ENCODE measurements around the gene DIP2A.

DIP2A gene

GRCh38 chr21:46552865-46553379 is 94.2 kb downstream of the DIP2A start:
- Histone ChIP-seq H3K36me3 (ENCODE audit: control insufficient read depth in 1 of 2, insufficient read depth in 2 of 2, low read length in 2 of 2) (peaks cover 28 to 74% of the 10 kb centered on the region in 2 donors), H3K9me3 (ENCODE audit: control insufficient read depth in 1 of 2, low read length in 2 of 2) (no peaks in the 10 kb centered on the region), H3K27me3 (ENCODE audit: control insufficient read depth in 1 of 2, insufficient read depth in 2 of 2, low read length in 2 of 2) (no peaks in the 10 kb centered on the region), H3K4me3 (ENCODE audit: low read depth in 1 of 2, low read length in 2 of 2) (no peak overlapping the region), H3K4me1 (ENCODE audit: control insufficient read depth in 1 of 2, insufficient read depth in 2 of 2, low read length in 2 of 2) (peaks cover 3 to 11% of the 10 kb centered on the region in 2 donors), H3K27ac (ENCODE audit: low read depth, low read length) (no peak overlapping the region), H3K9ac (ENCODE audit: low read depth in 1 of 2, low read length in 2 of 2) (peak overlapping the region in 1 of 2 donors; percentile 1)

DNA sequence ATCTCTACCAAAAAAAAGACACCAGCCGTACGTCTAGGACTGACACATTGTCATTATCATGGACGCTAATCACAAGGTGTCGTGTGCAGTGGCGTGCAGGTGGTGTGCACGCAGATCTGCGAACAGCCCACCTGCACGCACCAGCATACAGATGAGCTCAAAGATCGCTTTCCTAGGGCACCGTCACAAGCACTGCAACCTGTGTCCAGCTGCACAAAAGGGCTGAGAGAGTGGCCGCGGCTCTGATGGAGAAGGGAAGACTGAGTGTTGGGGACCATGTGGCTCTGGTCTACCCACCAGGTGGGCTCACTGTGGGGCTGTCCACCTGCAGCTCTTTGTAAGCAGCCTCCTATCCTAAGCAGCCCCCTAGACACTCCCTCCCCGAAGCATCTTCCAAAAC is 95.3 kb downstream of the DIP2A start:
- Histone ChIP-seq H3K27me3 (ENCODE audit: control insufficient read depth in 1 of 2, insufficient read depth in 2 of 2, low read length in 2 of 2) (no peaks in the 10 kb centered on the region), H3K4me1 (ENCODE audit: control insufficient read depth in 1 of 2, insufficient read depth in 2 of 2, low read length in 2 of 2) (peaks cover 3 to 11% of the 10 kb centered on the region in 2 donors), H3K9me3 (ENCODE audit: control insufficient read depth in 1 of 2, low read length in 2 of 2) (no peaks in the 10 kb centered on the region), H3K27ac (ENCODE audit: low read depth, low read length) (no peak overlapping the region), H3K9ac (ENCODE audit: low read depth in 1 of 2, low read length in 2 of 2) (no peak overlapping the region), H3K36me3 (ENCODE audit: control insufficient read depth in 1 of 2, insufficient read depth in 2 of 2, low read length in 2 of 2) (peaks cover 27 to 66% of the 10 kb centered on the region in 2 donors), H3K4me3 (ENCODE audit: low read depth in 1 of 2, low read length in 2 of 2) (no peak overlapping the region)

- Histone ChIP-seq H3K9me3 (ENCODE audit: control insufficient read depth in 1 of 2, low read length in 2 of 2) (no peaks in the 10 kb centered on the region), H3K27ac (ENCODE audit: low read depth, low read length) (no peak overlapping the region), H3K27me3 (ENCODE audit: control insufficient read depth in 1 of 2, insufficient read depth in 2 of 2, low read length in 2 of 2) (no peaks in the 10 kb centered on the region), H3K4me1 (ENCODE audit: control insufficient read depth in 1 of 2, insufficient read depth in 2 of 2, low read length in 2 of 2) (peaks cover 3 to 11% of the 10 kb centered on the region in 2 donors), H3K36me3 (ENCODE audit: control insufficient read depth in 1 of 2, insufficient read depth in 2 of 2, low read length in 2 of 2) (peaks cover 27 to 66% of the 10 kb centered on the region in 2 donors), H3K4me3 (ENCODE audit: low read depth in 1 of 2, low read length in 2 of 2) (no peak overlapping the region), H3K9ac (ENCODE audit: low read depth in 1 of 2, low read length in 2 of 2) (no peak overlapping the region)
Observed at GRCh38 chr21:46554431-46555224, 95.9 kb downstream of the DIP2A start.

- H3K27me3 ChIP-seq (ENCODE audit: control insufficient read depth in 1 of 2, insufficient read depth in 2 of 2, low read length in 2 of 2), result no peaks in the 10 kb centered on the region
- H3K27ac ChIP-seq (ENCODE audit: low read depth, low read length), result no peak overlapping the region
- H3K4me1 ChIP-seq (ENCODE audit: control insufficient read depth in 1 of 2, insufficient read depth in 2 of 2, low read length in 2 of 2), result peaks cover 3 to 10% of the 10 kb centered on the region in 2 donors
- H3K9ac ChIP-seq (ENCODE audit: low read depth in 1 of 2, low read length in 2 of 2), result no peak overlapping the region
- no peaks in the 10 kb centered on the region for H3K9me3 ChIP-seq (ENCODE audit: control insufficient read depth in 1 of 2, low read length in 2 of 2)
- H3K36me3 ChIP-seq (ENCODE audit: control insufficient read depth in 1 of 2, insufficient read depth in 2 of 2, low read length in 2 of 2), result peaks cover 25 to 62% of the 10 kb centered on the region in 2 donors
- H3K4me3 ChIP-seq (ENCODE audit: low read depth in 1 of 2, low read length in 2 of 2), result no peak overlapping the region
Observed at GRCh38 chr21:46555225-46555617, 96.5 kb downstream of the DIP2A start.

GRCh38 chr21:46555678-46556077 is 97.0 kb downstream of the DIP2A start:
- H3K36me3 ChIP-seq (ENCODE audit: control insufficient read depth in 1 of 2, insufficient read depth in 2 of 2, low read length in 2 of 2), result peaks cover 23 to 61% of the 10 kb centered on the region in 2 donors
- H3K4me1 ChIP-seq (ENCODE audit: control insufficient read depth in 1 of 2, insufficient read depth in 2 of 2, low read length in 2 of 2), result peaks cover 3 to 6% of the 10 kb centered on the region in 2 donors
- no peak overlapping the region for H3K4me3 ChIP-seq (ENCODE audit: low read depth in 1 of 2, low read length in 2 of 2)
- no peak overlapping the region for H3K27ac ChIP-seq (ENCODE audit: low read depth, low read length)
- H3K27me3 ChIP-seq (ENCODE audit: control insufficient read depth in 1 of 2, insufficient read depth in 2 of 2, low read length in 2 of 2), result no peaks in the 10 kb centered on the region
- no peak overlapping the region for H3K9ac ChIP-seq (ENCODE audit: low read depth in 1 of 2, low read length in 2 of 2)
- H3K9me3 ChIP-seq (ENCODE audit: control insufficient read depth in 1 of 2, low read length in 2 of 2), result no peaks in the 10 kb centered on the region

GRCh38 chr21:46556802-46557201 is 98.1 kb downstream of the DIP2A start:
- Histone ChIP-seq H3K27me3 (ENCODE audit: control insufficient read depth in 1 of 2, insufficient read depth in 2 of 2, low read length in 2 of 2) (no peaks in the 10 kb centered on the region), H3K4me3 (ENCODE audit: low read depth in 1 of 2, low read length in 2 of 2) (no peak overlapping the region), H3K36me3 (ENCODE audit: control insufficient read depth in 1 of 2, insufficient read depth in 2 of 2, low read length in 2 of 2) (peaks cover 29 to 64% of the 10 kb centered on the region in 2 donors), H3K9me3 (ENCODE audit: control insufficient read depth in 1 of 2, low read length in 2 of 2) (no peaks in the 10 kb centered on the region), H3K27ac (ENCODE audit: low read depth, low read length) (no peak overlapping the region), H3K4me1 (ENCODE audit: control insufficient read depth in 1 of 2, insufficient read depth in 2 of 2, low read length in 2 of 2) (peaks cover 0 to 4% of the 10 kb centered on the region in 2 donors), H3K9ac (ENCODE audit: low read depth in 1 of 2, low read length in 2 of 2) (no peak overlapping the region)

DNA sequence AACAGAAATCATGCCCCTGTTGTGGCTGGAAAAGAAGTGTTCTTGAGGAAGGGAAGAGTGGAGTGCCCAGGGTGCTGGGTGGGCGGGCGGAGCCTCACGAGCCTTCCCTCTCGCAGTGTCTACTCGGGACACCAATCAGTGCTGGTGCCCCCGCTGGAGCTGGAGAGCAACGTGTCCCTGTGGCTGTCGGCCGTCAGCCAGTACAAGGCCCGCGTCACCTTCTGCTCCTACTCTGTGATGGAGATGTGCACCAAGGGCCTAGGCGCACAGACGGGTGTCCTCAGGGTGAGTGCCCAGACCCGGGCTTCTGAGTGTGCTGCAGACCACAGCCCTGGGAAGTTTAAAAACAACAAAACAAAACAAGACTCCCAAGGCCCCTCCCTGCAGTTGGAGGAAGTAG is 98.8 kb downstream of the DIP2A start:
- Histone ChIP-seq H3K27me3 (ENCODE audit: control insufficient read depth in 1 of 2, insufficient read depth in 2 of 2, low read length in 2 of 2) (no peaks in the 10 kb centered on the region), H3K4me1 (ENCODE audit: control insufficient read depth in 1 of 2, insufficient read depth in 2 of 2, low read length in 2 of 2) (peaks cover 0 to 4% of the 10 kb centered on the region in 2 donors), H3K9ac (ENCODE audit: low read depth in 1 of 2, low read length in 2 of 2) (no peak overlapping the region), H3K27ac (ENCODE audit: low read depth, low read length) (no peak overlapping the region), H3K4me3 (ENCODE audit: low read depth in 1 of 2, low read length in 2 of 2) (no peak overlapping the region), H3K36me3 (ENCODE audit: control insufficient read depth in 1 of 2, insufficient read depth in 2 of 2, low read length in 2 of 2) (peaks cover 35 to 65% of the 10 kb centered on the region in 2 donors), H3K9me3 (ENCODE audit: control insufficient read depth in 1 of 2, low read length in 2 of 2) (no peaks in the 10 kb centered on the region)

- Histone ChIP-seq H3K36me3 (ENCODE audit: control insufficient read depth in 1 of 2, insufficient read depth in 2 of 2, low read length in 2 of 2) (peaks cover 38 to 68% of the 10 kb centered on the region in 2 donors), H3K27ac (ENCODE audit: low read depth, low read length) (no peak overlapping the region), H3K27me3 (ENCODE audit: control insufficient read depth in 1 of 2, insufficient read depth in 2 of 2, low read length in 2 of 2) (no peaks in the 10 kb centered on the region), H3K4me1 (ENCODE audit: control insufficient read depth in 1 of 2, insufficient read depth in 2 of 2, low read length in 2 of 2) (peaks cover 0 to 1% of the 10 kb centered on the region in 2 donors), H3K9ac (ENCODE audit: low read depth in 1 of 2, low read length in 2 of 2) (no peak overlapping the region), H3K4me3 (ENCODE audit: low read depth in 1 of 2, low read length in 2 of 2) (no peak overlapping the region), H3K9me3 (ENCODE audit: control insufficient read depth in 1 of 2, low read length in 2 of 2) (no peaks in the 10 kb centered on the region)
Observed at GRCh38 chr21:46557919-46558392, 99.3 kb downstream of the DIP2A start.

DNA sequence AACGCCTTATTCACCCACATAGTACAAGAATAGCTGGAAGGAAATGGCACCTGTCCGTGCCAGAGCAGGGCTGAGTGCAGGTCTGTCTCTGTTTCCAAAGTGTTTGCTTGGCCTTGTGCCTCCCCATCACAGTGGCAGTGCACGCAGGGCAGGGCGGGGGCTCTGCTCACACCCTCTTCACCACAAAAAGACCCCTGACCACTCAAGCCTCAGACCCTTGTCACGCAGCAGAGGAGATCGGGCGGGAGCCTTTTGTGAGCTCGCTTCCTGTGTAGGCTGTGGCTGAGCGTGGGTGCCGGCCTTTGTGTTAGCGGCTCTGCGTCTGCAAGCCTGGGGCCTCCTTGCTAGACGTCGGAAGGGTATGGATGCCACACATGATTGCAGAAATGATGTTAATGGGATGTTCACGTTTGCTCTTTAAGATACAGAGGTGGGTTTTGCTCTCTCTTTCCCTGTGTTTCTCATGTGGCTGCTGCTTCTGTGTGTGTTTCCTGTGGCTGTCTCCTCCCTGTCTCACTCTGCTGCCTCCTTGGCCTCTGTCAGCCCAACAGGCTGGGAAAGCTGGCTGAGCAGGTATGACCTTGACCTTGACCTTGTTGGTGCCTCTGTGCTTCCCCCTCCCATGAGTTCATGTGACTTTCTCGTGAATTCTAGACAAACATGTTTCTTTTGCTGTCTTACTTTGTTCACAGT is 100.7 kb downstream of the DIP2A start:
- no peaks in the 10 kb centered on the region for H3K27me3 ChIP-seq (ENCODE audit: control insufficient read depth in 1 of 2, insufficient read depth in 2 of 2, low read length in 2 of 2)
- no peak overlapping the region for H3K27ac ChIP-seq (ENCODE audit: low read depth, low read length)
- H3K4me3 ChIP-seq (ENCODE audit: low read depth in 1 of 2, low read length in 2 of 2), result no peak overlapping the region
- H3K4me1 ChIP-seq (ENCODE audit: control insufficient read depth in 1 of 2, insufficient read depth in 2 of 2, low read length in 2 of 2), result no peaks in the 10 kb centered on the region
- H3K36me3 ChIP-seq (ENCODE audit: control insufficient read depth in 1 of 2, insufficient read depth in 2 of 2, low read length in 2 of 2), result peaks cover 40 to 74% of the 10 kb centered on the region in 2 donors
- no peak overlapping the region for H3K9ac ChIP-seq (ENCODE audit: low read depth in 1 of 2, low read length in 2 of 2)
- H3K9me3 ChIP-seq (ENCODE audit: control insufficient read depth in 1 of 2, low read length in 2 of 2), result no peaks in the 10 kb centered on the region
